Thyroid gland (tissue), 4 donors: ENCODE results near the gene SPHK1.

Experiments
- POLR2A ChIP-seq, 2 donors: fragments of 450-650 bp; IDR thresholded peaks; one replicate each; pipeline ENCODE4 v1.6.1; 2017; ENCODE audit warnings: antibody characterized with exemption in 2 of 2, mild to moderate bottlenecking in 2 of 2, moderate library complexity in 1 of 2
- TF ChIP-seq, protein P1 (sequence below), 6 experiments: fragments of 200-600 bp in 3 of 6; fragments of 450-650 bp in 3 of 6; sonication (generic) in 3 of 6; IDR thresholded peaks; one replicate each; pipeline ENCODE4 v1.5.1; 2016 to 2019; ENCODE audit warnings: antibody characterized with exemption in 6 of 6, mild to moderate bottlenecking in 2 of 6, inconsistent platforms in 1 of 6, moderate library complexity in 1 of 6

DNA sequence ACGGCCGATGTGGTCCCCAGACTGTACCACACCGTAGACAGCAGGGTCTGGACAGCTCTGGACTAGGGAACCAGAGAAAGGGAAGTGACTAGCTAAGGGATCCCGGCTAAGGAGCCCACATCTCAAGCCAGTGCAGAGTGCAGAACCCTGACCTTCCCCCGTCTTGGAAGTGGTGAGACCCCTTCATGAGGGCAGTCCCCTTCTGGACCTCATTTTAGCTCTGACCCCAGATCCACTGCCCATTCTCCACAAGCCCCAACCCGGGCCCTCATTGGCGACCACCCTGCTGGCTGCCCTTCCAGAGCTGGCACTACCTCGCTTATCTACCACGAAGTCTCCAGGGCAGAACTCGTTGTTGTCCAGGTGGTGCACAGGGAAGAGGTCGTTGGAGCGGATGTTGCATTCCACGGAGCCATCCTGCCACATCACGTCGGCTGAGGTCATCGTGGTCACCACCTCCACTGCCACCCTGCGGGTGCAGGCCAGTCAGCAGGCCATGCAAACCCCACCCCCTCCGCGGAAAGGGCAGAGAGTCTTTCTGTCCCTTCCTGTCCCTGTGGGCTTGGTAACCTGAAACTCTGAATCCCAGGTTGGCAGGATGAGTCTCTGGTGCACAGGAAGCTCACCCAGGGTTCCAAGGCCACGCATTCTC is 14.2 kb downstream of the SPHK1 start:
- TF ChIP-seq, protein P1, sequence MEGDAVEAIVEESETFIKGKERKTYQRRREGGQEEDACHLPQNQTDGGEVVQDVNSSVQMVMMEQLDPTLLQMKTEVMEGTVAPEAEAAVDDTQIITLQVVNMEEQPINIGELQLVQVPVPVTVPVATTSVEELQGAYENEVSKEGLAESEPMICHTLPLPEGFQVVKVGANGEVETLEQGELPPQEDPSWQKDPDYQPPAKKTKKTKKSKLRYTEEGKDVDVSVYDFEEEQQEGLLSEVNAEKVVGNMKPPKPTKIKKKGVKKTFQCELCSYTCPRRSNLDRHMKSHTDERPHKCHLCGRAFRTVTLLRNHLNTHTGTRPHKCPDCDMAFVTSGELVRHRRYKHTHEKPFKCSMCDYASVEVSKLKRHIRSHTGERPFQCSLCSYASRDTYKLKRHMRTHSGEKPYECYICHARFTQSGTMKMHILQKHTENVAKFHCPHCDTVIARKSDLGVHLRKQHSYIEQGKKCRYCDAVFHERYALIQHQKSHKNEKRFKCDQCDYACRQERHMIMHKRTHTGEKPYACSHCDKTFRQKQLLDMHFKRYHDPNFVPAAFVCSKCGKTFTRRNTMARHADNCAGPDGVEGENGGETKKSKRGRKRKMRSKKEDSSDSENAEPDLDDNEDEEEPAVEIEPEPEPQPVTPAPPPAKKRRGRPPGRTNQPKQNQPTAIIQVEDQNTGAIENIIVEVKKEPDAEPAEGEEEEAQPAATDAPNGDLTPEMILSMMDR (IDR thresholded peaks at IDR 0.05): no peak
- no peak for TF ChIP-seq POLR2A (IDR thresholded peaks at IDR 0.05)
